ENCODE data around the gene SPATS2. TPM values are rescaled to one million over a fixed set of nuclear protein-coding genes. Genes with fewer than 3 reads are reported as not detected.

Gene SPATS2
- total and polyA plus RNA-seq, 3 donors from 2014 or later, result 47.1 to 67.5 (median 65.0) TPM

DNA sequence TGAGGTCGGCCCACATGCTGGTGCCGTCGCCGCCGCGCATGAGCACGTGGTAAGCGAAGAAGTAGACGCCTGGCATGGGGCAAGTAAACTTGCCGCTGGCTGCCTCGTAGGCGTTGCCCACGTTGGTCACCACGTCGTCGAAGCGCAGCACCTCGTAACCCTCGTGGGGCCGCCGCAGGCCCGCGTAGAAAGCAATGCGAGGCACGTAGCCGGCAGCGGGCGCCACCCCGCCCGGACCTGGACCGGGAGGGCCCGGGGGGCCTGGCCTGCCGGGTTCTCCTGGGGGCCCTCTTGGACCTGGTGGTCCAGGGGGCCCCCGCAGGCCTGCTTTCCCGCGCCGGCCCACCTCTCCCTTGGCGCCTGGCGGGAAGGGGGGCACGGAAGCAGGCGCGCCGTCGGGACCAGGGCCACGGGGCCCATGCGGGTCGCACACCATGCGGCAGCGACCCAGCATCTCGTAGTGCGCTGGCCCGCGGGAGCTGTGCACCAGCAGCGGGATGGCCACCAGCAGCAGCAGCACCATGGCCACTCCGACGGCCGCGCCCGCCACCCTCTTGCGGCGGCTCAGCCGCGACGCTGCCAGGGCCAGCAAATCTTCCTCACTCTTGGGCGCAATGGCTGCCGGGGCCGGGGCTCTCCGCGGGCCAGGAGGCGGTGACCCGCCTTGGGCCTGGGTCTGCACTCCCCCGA, 31.2 kb upstream of the SPATS2 start:
- no peaks in the 10 kb centered on the region for H3K9me3 ChIP-seq
- H3K4me3 ChIP-seq, result peak overlapping the region; percentile 34 to 42
- H3K36me3 ChIP-seq (ENCODE audit: low read depth, missing control alignments), result no peaks in the 10 kb centered on the region
- no peak overlapping the region for H3K27ac ChIP-seq
- TF ChIP-seq, protein P1, sequence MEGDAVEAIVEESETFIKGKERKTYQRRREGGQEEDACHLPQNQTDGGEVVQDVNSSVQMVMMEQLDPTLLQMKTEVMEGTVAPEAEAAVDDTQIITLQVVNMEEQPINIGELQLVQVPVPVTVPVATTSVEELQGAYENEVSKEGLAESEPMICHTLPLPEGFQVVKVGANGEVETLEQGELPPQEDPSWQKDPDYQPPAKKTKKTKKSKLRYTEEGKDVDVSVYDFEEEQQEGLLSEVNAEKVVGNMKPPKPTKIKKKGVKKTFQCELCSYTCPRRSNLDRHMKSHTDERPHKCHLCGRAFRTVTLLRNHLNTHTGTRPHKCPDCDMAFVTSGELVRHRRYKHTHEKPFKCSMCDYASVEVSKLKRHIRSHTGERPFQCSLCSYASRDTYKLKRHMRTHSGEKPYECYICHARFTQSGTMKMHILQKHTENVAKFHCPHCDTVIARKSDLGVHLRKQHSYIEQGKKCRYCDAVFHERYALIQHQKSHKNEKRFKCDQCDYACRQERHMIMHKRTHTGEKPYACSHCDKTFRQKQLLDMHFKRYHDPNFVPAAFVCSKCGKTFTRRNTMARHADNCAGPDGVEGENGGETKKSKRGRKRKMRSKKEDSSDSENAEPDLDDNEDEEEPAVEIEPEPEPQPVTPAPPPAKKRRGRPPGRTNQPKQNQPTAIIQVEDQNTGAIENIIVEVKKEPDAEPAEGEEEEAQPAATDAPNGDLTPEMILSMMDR (IDR thresholded peaks at IDR 0.05), result no peak
- no peak for TF ChIP-seq POLR2A (IDR thresholded peaks at IDR 0.05)
- H3K27me3 ChIP-seq, result peaks cover 3% of the 10 kb centered on the region
- no peak for DNase-seq
- intact Hi-C loops (cut with DNase I; ENCODE audit: low total_unique reads), result loop anchor here (10.0 kb wide), 1 partner anchor 51 kb away; no protein-coding TSS in a partner anchor
- 22% methylated on average over 48 of the region's 72 CpGs; no CpG with 5 or more reads in 1 of the 2 donors for WGBS, 2 donors
- peaks cover 9% of the 10 kb centered on the region for H3K4me1 ChIP-seq

GRCh38 chr12:49336645-49337584, 30.3 kb upstream of the SPATS2 start, which contains the start of gene C1QL4:
Gene C1QL4, minus strand, starts transcription at chr12:49337188. Its CDS starts 711 bp downstream, at chr12:49336477.
- H3K9me3 ChIP-seq, result no peaks in the 10 kb centered on the region
- H3K27ac ChIP-seq, result no peak within 1 kb of the TSS
- peaks cover 1% of the 10 kb centered on the region for H3K4me1 ChIP-seq
- 1 to 2% methylated on average over 17 to 62 of the region's 65 CpGs for WGBS, 2 donors
- TF ChIP-seq POLR2A (IDR thresholded peaks at IDR 0.05), result no peak
- TF ChIP-seq, protein P1 (IDR thresholded peaks at IDR 0.05), result peak; percentile 38 to 96 (median 80)
- H3K27me3 ChIP-seq, result peaks cover 3% of the 10 kb centered on the region
- intact Hi-C loops (cut with DNase I; ENCODE audit: low total_unique reads), result loop anchor here (10.0 kb wide), 1 partner anchor 52 kb away; no protein-coding TSS in a partner anchor
- DNase-seq, result peak; percentile 89
- peak within 1 kb of the TSS; percentile 34 to 42 for H3K4me3 ChIP-seq
- H3K36me3 ChIP-seq (ENCODE audit: low read depth, missing control alignments), result no peaks in the 10 kb centered on the region

DNA sequence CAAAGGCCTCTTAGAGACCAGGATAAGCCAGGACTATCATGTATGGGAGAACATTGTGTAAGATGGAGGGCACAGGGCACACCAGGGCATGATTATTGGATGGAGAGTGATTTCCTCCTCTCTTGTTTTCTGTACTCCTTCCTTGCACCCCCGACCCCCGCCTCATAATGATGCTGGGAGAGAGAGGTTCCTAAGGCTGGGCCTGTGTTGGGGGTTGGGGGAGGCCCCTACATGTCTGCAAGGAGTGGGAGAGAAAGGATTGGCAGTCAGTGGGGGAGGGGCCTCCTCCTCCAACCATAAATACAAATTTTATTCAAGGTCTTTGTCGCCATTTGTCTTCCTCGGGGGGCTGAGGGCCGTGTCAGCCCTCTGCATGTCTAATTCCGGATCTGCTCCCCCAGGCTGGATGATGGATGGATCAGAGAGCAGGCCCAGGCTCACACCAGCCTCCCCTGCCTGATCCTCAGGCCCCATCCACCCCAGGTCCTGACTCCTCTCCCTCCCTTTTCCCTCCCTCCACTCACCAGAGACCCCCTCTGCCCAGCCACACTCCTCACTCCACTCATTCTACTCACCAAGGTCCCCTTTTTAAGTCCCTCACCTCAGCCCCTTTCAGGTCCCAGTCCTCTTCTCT, 28.3 kb upstream of the SPATS2 start:
- H3K4me3 ChIP-seq, result no peak overlapping the region
- peaks cover 3% of the 10 kb centered on the region for H3K27me3 ChIP-seq
- no peaks in the 10 kb centered on the region for H3K36me3 ChIP-seq (ENCODE audit: low read depth, missing control alignments)
- H3K27ac ChIP-seq, result no peak overlapping the region
- H3K9me3 ChIP-seq, result no peaks in the 10 kb centered on the region
- WGBS, 2 donors, result 73 to 83% methylated on average over 6 of the region's 6 CpGs
- TF ChIP-seq, protein P1 (IDR thresholded peaks at IDR 0.05), result no peak
- TF ChIP-seq POLR2A (IDR thresholded peaks at IDR 0.05), result no peak
- no peak for DNase-seq
- peaks cover 10% of the 10 kb centered on the region for H3K4me1 ChIP-seq
- intact Hi-C loops (cut with DNase I; ENCODE audit: low total_unique reads), result loop anchor here (10.0 kb wide), 1 partner anchor 54 kb away; no protein-coding TSS in a partner anchor

- no peak for DNase-seq
- TF ChIP-seq, protein P1 (IDR thresholded peaks at IDR 0.05), result no peak
- no peak for TF ChIP-seq POLR2A (IDR thresholded peaks at IDR 0.05)
- intact Hi-C loops (cut with DNase I; ENCODE audit: low total_unique reads), result loop anchor here (10.0 kb wide), 1 partner anchor 55 kb away; no protein-coding TSS in a partner anchor
- Histone ChIP-seq H3K4me3 (no peak overlapping the region), H3K9me3 (no peaks in the 10 kb centered on the region), H3K36me3 (ENCODE audit: low read depth, missing control alignments) (no peaks in the 10 kb centered on the region), H3K27ac (no peak overlapping the region), H3K4me1 (peaks cover 10% of the 10 kb centered on the region), H3K27me3 (peaks cover 3% of the 10 kb centered on the region)
- 51% methylated on average over 5 of the region's 5 CpGs for whole genome bisulfite sequencing, 2 donors
Measured at GRCh38 chr12:49339464-49339861, 27.8 kb upstream of the SPATS2 start.

All from testis (tissue), 3 donors.